Measurements from ENCODE around the gene HTR7. TPM values are rescaled to one million over a fixed set of nuclear protein-coding genes. Genes with fewer than 3 reads are reported as not detected.
A peak's percentile ranks its signal among the peaks of the same experiment; 100 is the strongest.

Gene HTR7
- total RNA-seq, 1 donor from 2014 or later = 1.8 TPM

DNA sequence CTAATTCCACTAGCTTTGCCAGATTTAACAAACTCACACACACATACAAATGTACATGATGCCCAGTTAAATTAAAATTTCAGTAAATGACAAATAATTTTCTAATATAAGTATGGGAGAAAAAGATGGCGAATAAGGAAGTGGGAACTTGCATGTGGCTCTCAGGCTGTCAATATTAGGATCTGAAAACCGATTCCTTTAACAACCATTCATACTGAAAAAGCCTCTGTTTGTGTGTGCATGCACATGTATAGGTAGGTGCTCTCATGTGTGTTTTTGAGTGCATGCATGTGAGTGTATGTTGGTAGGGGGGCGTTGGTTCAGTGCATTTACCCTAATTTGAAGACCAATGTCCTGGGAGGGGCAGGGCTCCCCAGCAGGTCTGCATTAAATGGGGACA, 125.3 kb downstream of the HTR7 start:
- TF ChIP-seq, protein P1, sequence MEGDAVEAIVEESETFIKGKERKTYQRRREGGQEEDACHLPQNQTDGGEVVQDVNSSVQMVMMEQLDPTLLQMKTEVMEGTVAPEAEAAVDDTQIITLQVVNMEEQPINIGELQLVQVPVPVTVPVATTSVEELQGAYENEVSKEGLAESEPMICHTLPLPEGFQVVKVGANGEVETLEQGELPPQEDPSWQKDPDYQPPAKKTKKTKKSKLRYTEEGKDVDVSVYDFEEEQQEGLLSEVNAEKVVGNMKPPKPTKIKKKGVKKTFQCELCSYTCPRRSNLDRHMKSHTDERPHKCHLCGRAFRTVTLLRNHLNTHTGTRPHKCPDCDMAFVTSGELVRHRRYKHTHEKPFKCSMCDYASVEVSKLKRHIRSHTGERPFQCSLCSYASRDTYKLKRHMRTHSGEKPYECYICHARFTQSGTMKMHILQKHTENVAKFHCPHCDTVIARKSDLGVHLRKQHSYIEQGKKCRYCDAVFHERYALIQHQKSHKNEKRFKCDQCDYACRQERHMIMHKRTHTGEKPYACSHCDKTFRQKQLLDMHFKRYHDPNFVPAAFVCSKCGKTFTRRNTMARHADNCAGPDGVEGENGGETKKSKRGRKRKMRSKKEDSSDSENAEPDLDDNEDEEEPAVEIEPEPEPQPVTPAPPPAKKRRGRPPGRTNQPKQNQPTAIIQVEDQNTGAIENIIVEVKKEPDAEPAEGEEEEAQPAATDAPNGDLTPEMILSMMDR (IDR thresholded peaks at IDR 0.05) = no peak
- H3K9me3 ChIP-seq = no peaks in the 10 kb centered on the region
- no peak for DNase-seq (ENCODE audit: low spot score in 2 of 2)
- no peaks in the 10 kb centered on the region for H3K36me3 ChIP-seq
- H3K4me1 ChIP-seq = no peaks in the 10 kb centered on the region
- H3K4me3 ChIP-seq = no peak overlapping the region
- H3K27ac ChIP-seq = no peak overlapping the region
- no peaks in the 10 kb centered on the region for H3K27me3 ChIP-seq
- intact Hi-C loops (cut with DNase I) = no loop called here

DNA sequence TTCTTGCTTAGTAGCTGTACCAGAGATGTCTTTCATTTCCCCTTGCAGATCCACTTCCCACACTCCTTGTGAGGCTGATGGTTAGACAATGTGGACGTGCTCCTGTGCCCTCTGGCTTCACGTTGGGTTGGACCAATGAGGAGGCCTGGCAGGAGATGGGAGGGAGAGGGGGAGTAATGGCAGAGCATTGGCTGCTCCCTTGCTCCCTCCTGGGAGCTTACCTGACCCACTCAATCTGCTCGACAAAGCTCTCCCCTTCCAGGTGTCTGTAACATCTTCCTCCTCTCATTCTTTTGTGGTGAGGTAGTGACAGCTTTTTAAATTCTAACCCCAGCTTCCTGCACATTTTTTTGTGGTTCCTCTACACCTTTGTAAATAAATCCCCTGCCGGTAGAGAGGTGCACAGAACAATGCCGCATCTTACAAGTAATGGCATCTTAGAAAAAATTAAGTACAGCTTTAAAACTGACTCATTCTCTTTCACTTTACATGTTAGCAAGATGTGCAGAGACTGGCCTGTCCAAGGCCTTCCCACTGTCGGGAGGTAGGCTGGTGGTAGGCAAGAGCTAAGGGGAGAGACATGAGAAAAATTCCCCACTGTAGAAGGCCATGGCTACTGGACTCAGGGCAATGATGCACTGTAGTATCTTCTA, 134.3 kb downstream of the HTR7 start:
- H3K27me3 ChIP-seq = no peaks in the 10 kb centered on the region
- H3K4me3 ChIP-seq = no peak overlapping the region
- H3K9me3 ChIP-seq = no peaks in the 10 kb centered on the region
- intact Hi-C loops (cut with DNase I) = no loop called here
- no peak overlapping the region for H3K27ac ChIP-seq
- H3K36me3 ChIP-seq = no peaks in the 10 kb centered on the region
- TF ChIP-seq, protein P1 (IDR thresholded peaks at IDR 0.05) = no peak
- DNase-seq (ENCODE audit: low spot score in 2 of 2) = no peak
- H3K4me1 ChIP-seq = no peaks in the 10 kb centered on the region

DNA sequence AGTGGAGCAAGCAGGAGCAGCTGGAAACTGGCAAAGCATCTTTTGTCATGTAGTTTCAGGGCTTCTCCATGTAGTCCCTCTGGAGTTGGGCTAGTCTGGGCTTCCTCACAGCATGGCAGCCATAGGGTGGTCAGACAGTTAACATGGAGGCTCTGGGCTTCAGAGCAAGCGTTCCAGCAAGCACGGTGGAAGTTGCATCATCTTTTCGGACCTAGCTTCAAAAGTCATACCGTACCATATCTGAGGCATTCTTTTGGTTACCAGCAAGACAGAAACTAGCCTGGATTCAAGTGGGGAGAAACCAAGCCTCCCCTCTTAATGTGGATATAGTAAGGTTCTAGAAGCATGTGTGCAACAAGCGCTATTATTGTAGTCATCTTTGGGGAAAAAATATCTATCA, 135.0 kb downstream of the HTR7 start:
- Histone ChIP-seq H3K27ac (no peak overlapping the region), H3K9me3 (no peaks in the 10 kb centered on the region), H3K36me3 (no peaks in the 10 kb centered on the region), H3K4me3 (no peak overlapping the region), H3K27me3 (no peaks in the 10 kb centered on the region), H3K4me1 (no peaks in the 10 kb centered on the region)
- no peak for DNase-seq (ENCODE audit: low spot score in 2 of 2)
- intact Hi-C loops (cut with DNase I) = no loop called here
- TF ChIP-seq, protein P1 (IDR thresholded peaks at IDR 0.05) = no peak

DNA sequence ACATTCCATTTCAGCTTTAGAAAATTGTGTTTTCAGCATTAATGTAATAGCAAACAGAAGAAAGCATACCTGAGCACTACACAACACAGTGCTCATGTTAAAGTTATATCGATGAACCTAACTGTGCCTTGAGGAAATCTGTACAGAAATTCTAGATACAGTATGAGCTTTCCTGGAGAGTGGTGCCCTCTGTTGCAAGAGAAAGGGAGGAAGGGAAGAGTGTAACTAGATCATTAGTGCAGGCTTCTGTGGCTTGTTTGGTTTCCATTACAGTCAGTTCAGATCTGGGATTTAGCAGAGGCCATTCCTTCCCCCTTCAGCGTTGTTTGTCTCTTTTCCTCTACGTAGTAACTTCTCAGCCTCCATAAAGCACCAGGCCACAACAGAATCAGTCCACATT, 139.7 kb downstream of the HTR7 start:
- intact Hi-C loops (cut with DNase I) = no loop called here
- TF ChIP-seq, protein P1 (IDR thresholded peaks at IDR 0.05) = peak in 1 of 3 experiments; percentile 30

DNA sequence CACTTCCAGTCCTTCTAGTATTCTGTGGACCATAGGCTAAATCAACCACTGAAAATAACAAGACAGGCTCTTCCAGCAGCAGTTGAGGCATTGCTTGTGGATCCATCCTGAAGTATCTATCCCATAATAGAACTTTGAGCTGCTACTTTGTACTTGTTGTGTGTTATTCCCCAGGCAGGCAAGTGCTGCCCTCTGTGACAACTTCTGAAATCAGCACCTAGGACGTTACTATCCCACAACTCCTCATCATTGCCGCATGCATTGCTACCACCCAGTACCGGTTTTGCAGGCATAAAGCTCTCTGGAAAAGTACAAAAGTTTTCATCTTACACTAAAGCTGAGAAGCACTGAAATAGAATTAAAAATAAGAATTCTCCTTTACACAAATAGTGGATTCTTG, 145.3 kb downstream of the HTR7 start:
- Histone ChIP-seq H3K9me3 (no peaks in the 10 kb centered on the region), H3K4me1 (no peaks in the 10 kb centered on the region), H3K27ac (no peak overlapping the region), H3K4me3 (no peak overlapping the region), H3K36me3 (no peaks in the 10 kb centered on the region), H3K27me3 (no peaks in the 10 kb centered on the region)
- intact Hi-C loops (cut with DNase I) = no loop called here
- TF ChIP-seq, protein P1 (IDR thresholded peaks at IDR 0.05) = no peak
- no peak for DNase-seq (ENCODE audit: low spot score in 2 of 2)

More for the DNA sequence above, 139.7 kb downstream of the HTR7 start:
- no peak for DNase-seq (ENCODE audit: low spot score in 2 of 2)
- no peak overlapping the region for H3K4me3 ChIP-seq
- H3K36me3 ChIP-seq = no peaks in the 10 kb centered on the region
- H3K27me3 ChIP-seq = no peaks in the 10 kb centered on the region
- H3K4me1 ChIP-seq = no peaks in the 10 kb centered on the region
- H3K27ac ChIP-seq = no peak overlapping the region
- no peaks in the 10 kb centered on the region for H3K9me3 ChIP-seq

DNA sequence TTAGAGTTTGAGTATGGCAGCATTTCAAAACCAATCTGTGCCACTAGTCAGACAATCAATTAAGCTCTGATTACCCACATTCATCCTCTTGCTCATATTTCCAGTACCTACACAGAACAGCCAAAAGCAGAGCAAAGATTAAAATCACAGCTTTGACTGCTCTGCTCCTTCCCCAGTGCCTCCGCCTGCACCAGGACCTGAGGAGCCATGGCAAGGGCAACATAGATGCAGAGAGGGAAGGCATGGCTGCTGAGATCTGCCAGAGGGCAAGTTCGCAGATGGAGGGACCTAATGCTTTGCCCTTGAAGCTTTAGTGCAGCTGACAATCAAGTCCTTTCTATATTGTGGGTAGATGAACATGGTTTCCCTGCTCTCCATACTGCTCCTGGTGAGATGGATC, 148.1 kb downstream of the HTR7 start:
- Histone ChIP-seq H3K9me3 (no peaks in the 10 kb centered on the region), H3K4me3 (no peak overlapping the region), H3K27me3 (no peaks in the 10 kb centered on the region), H3K27ac (no peak overlapping the region), H3K36me3 (no peaks in the 10 kb centered on the region), H3K4me1 (no peaks in the 10 kb centered on the region)
- intact Hi-C loops (cut with DNase I) = no loop called here
- DNase-seq (ENCODE audit: low spot score in 2 of 2) = no peak
- TF ChIP-seq, protein P1 (IDR thresholded peaks at IDR 0.05) = no peak

Measured in ascending aorta (tissue), 2 donors.